Measurements from ENCODE around the gene SYNPO.

The SYNPO gene

GRCh38 chr5:150640311-150641005 lies at the start of gene SYNPO:
SYNPO (plus strand) TSS chr5:150640660; CDS start chr5:150648276, 7,616 bp downstream.
- no peak for DNase-seq (ENCODE audit: low spot score)
- Mint-ChIP-seq H3K9me3 (no peaks in the 10 kb centered on the region), H3K27ac (no peak within 1 kb of the TSS), H3K36me3 (ENCODE audit: low read depth) (no peaks in the 10 kb centered on the region), H3K4me1 (ENCODE audit: low read depth) (no peaks in the 10 kb centered on the region), H3K4me3 (no peak within 1 kb of the TSS), H3K27me3 (ENCODE audit: low read depth) (peaks cover 14% of the 10 kb centered on the region)

- no peak for DNase-seq (ENCODE audit: low spot score)
- no peaks in the 10 kb centered on the region for H3K9me3 Mint-ChIP-seq
Measured at GRCh38 chr5:150590979-150591695, 49.3 kb upstream of the SYNPO start.

GRCh38 chr5:150593593-150593992 lies 46.9 kb upstream of the SYNPO start:
- H3K36me3 Mint-ChIP-seq (ENCODE audit: low read depth), result no peaks in the 10 kb centered on the region
- no peak overlapping the region for H3K27ac Mint-ChIP-seq
- H3K4me1 Mint-ChIP-seq (ENCODE audit: low read depth), result no peaks in the 10 kb centered on the region

More at GRCh38 chr5:150590979-150591695, 49.3 kb upstream of the SYNPO start:
- Mint-ChIP-seq H3K4me1 (ENCODE audit: low read depth) (no peaks in the 10 kb centered on the region), H3K36me3 (ENCODE audit: low read depth) (no peaks in the 10 kb centered on the region), H3K4me3 (no peak overlapping the region), H3K27ac (no peak overlapping the region), H3K27me3 (ENCODE audit: low read depth) (no peaks in the 10 kb centered on the region)

GRCh38 chr5:150593996-150594395 lies 46.5 kb upstream of the SYNPO start:
- no peaks in the 10 kb centered on the region for H3K4me1 Mint-ChIP-seq (ENCODE audit: low read depth)
- no peaks in the 10 kb centered on the region for H3K36me3 Mint-ChIP-seq (ENCODE audit: low read depth)
- H3K9me3 Mint-ChIP-seq, result no peaks in the 10 kb centered on the region
- no peak overlapping the region for H3K4me3 Mint-ChIP-seq
- H3K27ac Mint-ChIP-seq, result no peak overlapping the region
- no peak for DNase-seq (ENCODE audit: low spot score)
- no peaks in the 10 kb centered on the region for H3K27me3 Mint-ChIP-seq (ENCODE audit: low read depth)

More at GRCh38 chr5:150593593-150593992, 46.9 kb upstream of the SYNPO start:
- H3K27me3 Mint-ChIP-seq (ENCODE audit: low read depth), result no peaks in the 10 kb centered on the region
- no peak overlapping the region for H3K4me3 Mint-ChIP-seq
- no peak for DNase-seq (ENCODE audit: low spot score)
- H3K9me3 Mint-ChIP-seq, result no peaks in the 10 kb centered on the region

GRCh38 chr5:150595466-150596031 lies 44.9 kb upstream of the SYNPO start:
- DNase-seq (ENCODE audit: low spot score), result no peak
- Mint-ChIP-seq H3K9me3 (no peaks in the 10 kb centered on the region), H3K36me3 (ENCODE audit: low read depth) (no peaks in the 10 kb centered on the region), H3K27ac (no peak overlapping the region), H3K4me3 (no peak overlapping the region), H3K4me1 (ENCODE audit: low read depth) (no peaks in the 10 kb centered on the region), H3K27me3 (ENCODE audit: low read depth) (no peaks in the 10 kb centered on the region)

- no peak for DNase-seq (ENCODE audit: low spot score)
- no peak overlapping the region for H3K4me3 Mint-ChIP-seq
- H3K9me3 Mint-ChIP-seq, result no peaks in the 10 kb centered on the region
- no peaks in the 10 kb centered on the region for H3K4me1 Mint-ChIP-seq (ENCODE audit: low read depth)
- H3K36me3 Mint-ChIP-seq (ENCODE audit: low read depth), result no peaks in the 10 kb centered on the region
- no peaks in the 10 kb centered on the region for H3K27me3 Mint-ChIP-seq (ENCODE audit: low read depth)
- H3K27ac Mint-ChIP-seq, result no peak overlapping the region
Measured at GRCh38 chr5:150596313-150596712, 44.1 kb upstream of the SYNPO start.

GRCh38 chr5:150596826-150597225 lies 43.6 kb upstream of the SYNPO start:
- Mint-ChIP-seq H3K36me3 (ENCODE audit: low read depth) (no peaks in the 10 kb centered on the region), H3K27me3 (ENCODE audit: low read depth) (no peaks in the 10 kb centered on the region), H3K4me1 (ENCODE audit: low read depth) (no peaks in the 10 kb centered on the region), H3K9me3 (no peaks in the 10 kb centered on the region), H3K4me3 (no peak overlapping the region), H3K27ac (no peak overlapping the region)
- DNase-seq (ENCODE audit: low spot score), result no peak

- Mint-ChIP-seq H3K27me3 (ENCODE audit: low read depth) (no peaks in the 10 kb centered on the region), H3K9me3 (no peaks in the 10 kb centered on the region), H3K27ac (no peak overlapping the region), H3K36me3 (ENCODE audit: low read depth) (no peaks in the 10 kb centered on the region), H3K4me3 (no peak overlapping the region), H3K4me1 (ENCODE audit: low read depth) (no peaks in the 10 kb centered on the region)
- DNase-seq (ENCODE audit: low spot score), result no peak
Measured at GRCh38 chr5:150598006-150598405, 42.5 kb upstream of the SYNPO start.

- Mint-ChIP-seq H3K4me1 (ENCODE audit: low read depth) (no peaks in the 10 kb centered on the region), H3K4me3 (no peak overlapping the region), H3K27me3 (ENCODE audit: low read depth) (no peaks in the 10 kb centered on the region), H3K36me3 (ENCODE audit: low read depth) (no peaks in the 10 kb centered on the region), H3K27ac (no peak overlapping the region), H3K9me3 (no peaks in the 10 kb centered on the region)
- DNase-seq (ENCODE audit: low spot score), result no peak
Measured at GRCh38 chr5:150598821-150599273, 41.6 kb upstream of the SYNPO start.

GRCh38 chr5:150599281-150599680 lies 41.2 kb upstream of the SYNPO start:
- no peak overlapping the region for H3K4me3 Mint-ChIP-seq
- no peak overlapping the region for H3K27ac Mint-ChIP-seq
- H3K36me3 Mint-ChIP-seq (ENCODE audit: low read depth), result no peaks in the 10 kb centered on the region
- no peak for DNase-seq (ENCODE audit: low spot score)
- H3K4me1 Mint-ChIP-seq (ENCODE audit: low read depth), result no peaks in the 10 kb centered on the region
- H3K9me3 Mint-ChIP-seq, result no peaks in the 10 kb centered on the region
- H3K27me3 Mint-ChIP-seq (ENCODE audit: low read depth), result no peaks in the 10 kb centered on the region

GRCh38 chr5:150599917-150600511 lies 40.4 kb upstream of the SYNPO start:
- Mint-ChIP-seq H3K36me3 (ENCODE audit: low read depth) (no peaks in the 10 kb centered on the region), H3K9me3 (no peaks in the 10 kb centered on the region), H3K27me3 (ENCODE audit: low read depth) (no peaks in the 10 kb centered on the region), H3K4me1 (ENCODE audit: low read depth) (no peaks in the 10 kb centered on the region), H3K27ac (no peak overlapping the region), H3K4me3 (no peak overlapping the region)
- no peak for DNase-seq (ENCODE audit: low spot score)

- H3K27me3 Mint-ChIP-seq (ENCODE audit: low read depth), result no peaks in the 10 kb centered on the region
- H3K9me3 Mint-ChIP-seq, result no peaks in the 10 kb centered on the region
- H3K27ac Mint-ChIP-seq, result no peak overlapping the region
- no peak for DNase-seq (ENCODE audit: low spot score)
- no peak overlapping the region for H3K4me3 Mint-ChIP-seq
- no peaks in the 10 kb centered on the region for H3K4me1 Mint-ChIP-seq (ENCODE audit: low read depth)
- H3K36me3 Mint-ChIP-seq (ENCODE audit: low read depth), result no peaks in the 10 kb centered on the region
Measured at GRCh38 chr5:150600616-150601490, 39.6 kb upstream of the SYNPO start.

GRCh38 chr5:150601491-150602345 lies 38.7 kb upstream of the SYNPO start:
- Mint-ChIP-seq H3K36me3 (ENCODE audit: low read depth) (no peaks in the 10 kb centered on the region), H3K4me1 (ENCODE audit: low read depth) (no peaks in the 10 kb centered on the region), H3K27me3 (ENCODE audit: low read depth) (no peaks in the 10 kb centered on the region), H3K9me3 (no peaks in the 10 kb centered on the region), H3K27ac (no peak overlapping the region), H3K4me3 (no peak overlapping the region)
- no peak for DNase-seq (ENCODE audit: low spot score)

All from T-helper 2 cell treated with Interferon-gamma antibody and Interleukin-4, amounts not matched to agents 5 μg/mL and 100 μg/mL, for 36 hours (primary cell).